H1 (cell line): ENCODE results near the gene CCDC40. TPM values are rescaled to one million over a fixed set of nuclear protein-coding genes. Genes with fewer than 3 reads are reported as not detected.
A peak's percentile ranks its signal among the peaks of the same experiment; 100 is the strongest.

ENCODE experiments used
- CTCF ChIA-PET: fragments of 300-600 bp; sonication (Branson Sonifier 250); formaldehyde crosslinking; loops from one replicate; lab custom pipeline; 2021; ENCODE audit not compliant: partially characterized antibody; lab: Charles Lee
- POLR2A ChIA-PET: fragments of 300-600 bp; sonication (Branson Sonifier 250); formaldehyde crosslinking; loops from one replicate; lab custom pipeline; 2021; ENCODE audit warnings: inconsistent platforms; ENCODE audit not compliant: partially characterized antibody; lab: Charles Lee
- DNase-seq, 2 experiments: peaks; one replicate each; pipeline versions ENCODE4 v3.0.0 to v3.0.0-alpha.2; 2010 to 2022; ENCODE audit warnings: low spot score in 2 of 2, low read depth in 1 of 2, mixed read lengths in 1 of 2
- FAIRE-seq: peaks from 2 replicates; lab custom pipeline; 2011; peaks lifted over from hg19 to GRCh38; lab: Jason Lieb, UNC
- H2AFZ ChIP-seq: 2 replicates; pipeline ENCODE4 v1.8.1; 2012; ENCODE audit warnings: low read length, inconsistent platforms
- H2AK5ac ChIP-seq: 2 replicates; pipeline ENCODE4 v1.6.1; 2013; ENCODE audit warnings: low read depth, low read length
- H2BK120ac ChIP-seq: replicated peaks from 2 replicates; pipeline ENCODE3; 2013; ENCODE audit warnings: low read depth, low read length, inconsistent platforms
- H2BK12ac ChIP-seq: 2 replicates; pipeline ENCODE4 v1.6.1; 2013; ENCODE audit warnings: low read depth, low read length
- H2BK15ac ChIP-seq: 2 replicates; pipeline ENCODE4 v1.6.1; 2013; ENCODE audit warnings: low read length
- H2BK20ac ChIP-seq: 2 replicates; pipeline ENCODE4 v1.6.1; 2013; ENCODE audit warnings: low read length
- H2BK5ac ChIP-seq: 2 replicates; pipeline ENCODE4 v1.6.1; 2013; ENCODE audit warnings: low read depth, low read length
- H3K14ac ChIP-seq: 2 replicates; pipeline ENCODE4 v1.6.1; 2013; ENCODE audit warnings: inconsistent platforms; ENCODE audit not compliant: insufficient read length
- H3K18ac ChIP-seq: 2 replicates; pipeline ENCODE4 v1.6.1; 2013; ENCODE audit warnings: low read length; ENCODE audit errors: extremely low read depth
- H3K23ac ChIP-seq: 2 replicates; pipeline ENCODE4 v1.6.1; 2013; ENCODE audit warnings: inconsistent platforms; ENCODE audit not compliant: insufficient read length
- H3K23me2 ChIP-seq: 2 replicates; pipeline ENCODE4 v1.6.1; 2013; ENCODE audit warnings: low read depth, low read length
- H3K27ac ChIP-seq: 2 replicates; pipeline ENCODE4 v1.6.1; 2011; ENCODE audit warnings: low read depth, low read length, inconsistent platforms
- H3K27me3 ChIP-seq, 4 experiments: replicated peaks in 1 of 4; 1 replicate in 1 of 4; 2 replicates in 3 of 4; pipeline versions ENCODE4 v1.6.1 to v1.8.1; 2011 to 2013; ENCODE audit warnings: low read length in 3 of 4, mild to moderate bottlenecking in 3 of 4, inconsistent platforms in 2 of 4, mixed read lengths in 2 of 4, moderate library complexity in 1 of 4; ENCODE audit not compliant: control insufficient read depth in 3 of 4, insufficient read depth in 3 of 4; ENCODE audit errors: extremely low read depth in 1 of 4
- H3K36me3 ChIP-seq, 4 experiments: 2 replicates each; pipeline versions ENCODE4 v1.6.1 to v1.8.1; 2011 to 2013; ENCODE audit warnings: mild to moderate bottlenecking in 4 of 4, low read length in 3 of 4, moderate library complexity in 2 of 4, control low read depth in 1 of 4, inconsistent platforms in 1 of 4; ENCODE audit not compliant: insufficient read depth in 4 of 4, control insufficient read depth in 2 of 4
- H3K4ac ChIP-seq: replicated peaks from 2 replicates; pipeline ENCODE3; 2013; ENCODE audit warnings: low read length, low read depth, mixed read lengths, inconsistent platforms; ENCODE audit not compliant: insufficient read length
- H3K4me1 ChIP-seq, 4 experiments: replicated peaks in 1 of 4; 1 replicate in 1 of 4; 2 replicates in 3 of 4; pipeline versions ENCODE4 v1.6.1 to v1.8.1; 2011 to 2013; ENCODE audit warnings: low read length in 3 of 4, inconsistent platforms in 2 of 4, mixed read lengths in 1 of 4; ENCODE audit not compliant: insufficient read depth in 4 of 4, control insufficient read depth in 3 of 4
- H3K4me2 ChIP-seq, 2 experiments: 2 replicates each; pipeline versions ENCODE4 v1.6.1 to v1.8.1; 2011 to 2013; ENCODE audit warnings: low read depth in 2 of 2, low read length in 2 of 2, control low read depth in 1 of 2, inconsistent platforms in 1 of 2, mild to moderate bottlenecking in 1 of 2; ENCODE audit not compliant: insufficient read depth in 1 of 2
- H3K4me3 ChIP-seq, 4 experiments: fragments of 200-600, 300-600 bp in 1 of 4; sonication (generic), shearing (Covaris generic), sonication (Bioruptor Twin) in 1 of 4; 2 replicates each; pipeline versions ENCODE4 v1.5.1 to v1.8.1; 2011 to 2016; ENCODE audit warnings: low read length in 4 of 4, low read depth in 3 of 4, control low read depth in 2 of 4, inconsistent platforms in 2 of 4, mild to moderate bottlenecking in 2 of 4, mixed read lengths in 1 of 4, moderate library complexity in 1 of 4; ENCODE audit not compliant: insufficient read depth in 2 of 4; ENCODE audit errors: extremely low read depth in 1 of 4
- H3K56ac ChIP-seq: replicated peaks from 2 replicates; pipeline ENCODE3; 2013; ENCODE audit warnings: low read depth, mild to moderate bottlenecking, mixed read lengths, low read length, inconsistent platforms; ENCODE audit not compliant: insufficient read length
- H3K79me1 ChIP-seq: 2 replicates; pipeline ENCODE4 v1.6.1; 2013; ENCODE audit warnings: low read depth, low read length, control low read depth
- H3K79me2 ChIP-seq, 2 experiments: 2 replicates each; pipeline versions ENCODE4 v1.6.1 to v1.8.1; 2012 to 2013; ENCODE audit warnings: low read length in 2 of 2, mild to moderate bottlenecking in 2 of 2, inconsistent platforms in 1 of 2; ENCODE audit not compliant: insufficient read depth in 2 of 2, control insufficient read depth in 1 of 2
- H3K9ac ChIP-seq, 4 experiments: replicated peaks in 1 of 4; 1 replicate in 1 of 4; 2 replicates in 3 of 4; pipeline versions ENCODE4 v1.6.1 to v1.8.1; 2011 to 2013; ENCODE audit warnings: low read depth in 3 of 4, low read length in 3 of 4, control low read depth in 2 of 4, mild to moderate bottlenecking in 2 of 4, moderate library complexity in 2 of 4, inconsistent platforms in 1 of 4; ENCODE audit errors: extremely low read depth in 1 of 4
- H3K9me3 ChIP-seq, 2 experiments: 2 replicates each; pipeline versions ENCODE4 v1.6.1 to v1.8.1; 2012 to 2013; ENCODE audit warnings: mild to moderate bottlenecking in 2 of 2, moderate library complexity in 2 of 2, control low read depth in 1 of 2, inconsistent platforms in 1 of 2, low read depth in 1 of 2, low read length in 1 of 2, mixed read lengths in 1 of 2; ENCODE audit not compliant: insufficient read depth in 2 of 2
- H4K20me1 ChIP-seq, 2 experiments: replicated peaks in 1 of 2; 2 replicates each; pipeline versions ENCODE3 to v1.8.1; 2011 to 2013; ENCODE audit warnings: inconsistent platforms in 2 of 2, low read length in 2 of 2, mild to moderate bottlenecking in 1 of 2; ENCODE audit not compliant: insufficient read depth in 2 of 2, control insufficient read depth in 1 of 2
- H4K5ac ChIP-seq: 2 replicates; pipeline ENCODE4 v1.6.1; 2013; ENCODE audit warnings: low read length, low read depth, mixed read lengths, inconsistent platforms; ENCODE audit not compliant: insufficient read length
- H4K8ac ChIP-seq: 2 replicates; pipeline ENCODE4 v1.8.0; 2013; ENCODE audit warnings: mild to moderate bottlenecking, moderate library complexity, low read length, inconsistent platforms; ENCODE audit not compliant: insufficient read depth; ENCODE audit errors: extremely low read depth
- H4K91ac ChIP-seq: replicated peaks from 2 replicates; pipeline ENCODE3; 2013; ENCODE audit warnings: low read length, mixed read lengths, inconsistent platforms; ENCODE audit not compliant: insufficient read length
- PHF8 ChIP-seq: fragments of 200-600 bp; sonication (generic); conservative IDR thresholded peaks from 2 replicates; pipeline ENCODE4 v1.7.1; 2012; ENCODE audit warnings: low read depth, mild to moderate bottlenecking, inconsistent platforms, low read length, moderate library complexity
- RAD21 ChIP-seq, 2 experiments: IDR thresholded peaks in 1 of 2; conservative IDR thresholded peaks in 1 of 2; 2 replicates each; pipeline ENCODE4 v1.6.1; 2011; ENCODE audit warnings: low read depth in 2 of 2, low read length in 2 of 2, improper control_type of control experiment in 1 of 2, inconsistent platforms in 1 of 2, mild to moderate bottlenecking in 1 of 2, moderate library complexity in 1 of 2
- WGBS, 2 experiments: shearing (Covaris generic) in 1 of 2; methylation state at CpG; one replicate each; pipeline versions ENCODE4 v1.1.6 to v1.1.7; 2013 to 2015; ENCODE audit warnings: low lambda C conversion rate in 2 of 2, mixed read lengths in 2 of 2, inconsistent platforms in 1 of 2, low coverage in 1 of 2, missing lambda C conversion rate in 1 of 2; ENCODE audit not compliant: insufficient replicate concordance in 2 of 2, insufficient coverage in 1 of 2, insufficient read length in 1 of 2; ENCODE audit errors: extremely low coverage in 1 of 2, missing lambda C conversion rate in 1 of 2; 5-methylcytosine and 5-hydroxymethylcytosine counted together
- polyA plus RNA-seq, 7 experiments: library from polyadenylated mRNA; depleted of rRNA in 3 of 7; stranded (reverse) in 5 of 7; unstranded in 2 of 7; fragments of >200 nt in 5 of 7; fragments of 200-250 nt in 2 of 7; gene quantifications; 1 replicate in 5 of 7; 2 replicates in 1 of 7; 4 replicates in 1 of 7; pipeline versions ENCODE4 v1.2.1 to v1.2.3, GENCODE V29; 2011 to 2013; ENCODE audit warnings: missing spikeins in 2 of 7, mixed read lengths in 2 of 7
- total RNA-seq: library from RNA; stranded (reverse); fragmentation: NEBNext Ultra II Directional; extraction: Animal tissue kit (Norgen Biotek cat#: 25700); gene quantifications from 2 replicates; pipeline ENCODE4 v1.2.1, GENCODE V29; 2021
- TF ChIP-seq, protein P1 (sequence below), 3 experiments: IDR thresholded peaks; 1 replicate in 2 of 3; 2 replicates in 1 of 3; pipeline versions ENCODE4 v1.5.1 to v1.6.1; 2011; ENCODE audit warnings: low read length in 3 of 3, mild to moderate bottlenecking in 3 of 3, inconsistent platforms in 2 of 3, low read depth in 1 of 3, moderate library complexity in 1 of 3; ENCODE audit not compliant: insufficient read depth in 1 of 3; ENCODE audit errors: control extremely low read depth in 1 of 3

CCDC40 gene
- total and polyA plus RNA-seq, 2 of the 8 experiments (the other 6 are each of a cell fraction or from before 2014, with no cell fraction given) = 4.1 to 11.5 TPM

DNA sequence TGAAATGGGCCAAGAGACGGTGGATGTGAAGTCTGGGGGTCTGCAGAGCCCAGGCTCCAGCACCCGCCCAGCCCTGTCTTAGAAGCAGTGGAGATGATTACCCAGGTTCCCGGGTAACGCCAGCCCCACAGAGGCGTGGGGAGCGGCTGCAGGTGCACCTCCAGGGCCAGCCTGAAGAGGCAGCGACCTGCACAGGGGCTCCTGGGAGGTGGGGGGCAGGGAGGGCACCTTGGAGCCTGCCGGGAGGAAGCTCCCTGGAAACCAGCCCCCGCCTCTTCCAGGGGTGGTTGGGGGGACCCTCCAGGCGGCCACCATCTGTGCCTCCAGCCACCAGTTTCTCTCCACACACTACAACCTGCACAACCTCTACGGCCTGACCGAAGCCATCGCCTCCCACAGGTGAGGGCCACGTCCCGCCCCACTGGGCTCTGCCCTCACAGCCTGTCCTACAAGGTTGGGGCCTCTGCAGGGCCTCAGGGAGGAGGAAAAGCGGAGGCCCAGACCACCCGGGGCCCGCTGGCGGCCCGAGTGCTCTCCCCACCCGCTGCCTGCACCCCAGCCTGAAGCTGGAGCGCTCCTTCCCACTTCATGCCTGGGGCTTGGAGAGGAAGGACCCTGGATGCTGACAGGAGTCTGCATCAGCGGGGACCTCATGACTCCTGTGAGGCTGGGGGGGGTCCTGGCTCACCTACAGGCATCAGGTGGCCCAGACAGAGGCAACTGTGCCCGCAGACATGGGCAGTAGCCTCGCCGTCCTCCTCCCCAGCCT, 75.4 kb downstream of the CCDC40 start:
- POLR2A ChIA-PET = interaction anchor here (1.0 to 3.6 kb wide), 9 partner anchors 10 to 118 kb away, joined by 3 to 20 read pairs (median 5); partner anchors contain the start of gene GAA
- CTCF ChIA-PET = interaction anchor here (0.7 to 2.5 kb wide), 10 partner anchors 9 to 113 kb away, joined by 3 to 11 read pairs (median 4); partner anchors contain the start of gene GAA
- Histone ChIP-seq H3K4me1 (peaks cover 0 to 11% (median 8%) of the 10 kb centered on the region in 4 experiments; a peak in 4 of 7 replicates), H2BK12ac (no peak overlapping the region), H3K79me1 (0 out of 2 replicates have a peak, but pooled peaks cover 2% of the 10 kb centered on the region), H2BK120ac (no peak overlapping the region), H3K36me3 (no peaks in the 10 kb centered on the region), H2BK5ac (no peak overlapping the region), H3K14ac (no peak overlapping the region), H2AFZ (no peak overlapping the region), H4K8ac (peak overlapping the region; percentile 22; the same call in 1 of the 2 replicates), H3K23me2 (no peaks in the 10 kb centered on the region), H2AK5ac (no peak overlapping the region), H3K9me3 (no peaks in the 10 kb centered on the region), H3K4ac (no peak overlapping the region), H3K4me2 (no peak overlapping the region), H4K5ac (no peak overlapping the region), H2BK15ac (no peak overlapping the region), H3K27ac (no peak overlapping the region), H3K4me3 (no peak overlapping the region), H3K9ac (no peak overlapping the region), H3K23ac (no peak overlapping the region), H3K27me3 (no peaks in the 10 kb centered on the region), H3K18ac (no peak overlapping the region; the same call in 1 of the 2 replicates), H3K56ac (no peak overlapping the region), H4K91ac (no peak overlapping the region), H2BK20ac (no peak overlapping the region), H3K79me2 (no peaks in the 10 kb centered on the region), H4K20me1 (no peaks in the 10 kb centered on the region)
- 83% methylated on average over 21 of the region's 26 CpGs; no CpG with 5 or more reads in 1 of the 2 experiments for WGBS, 2 experiments
- FAIRE-seq (no peak), DNase-seq (peak in 1 of 2 experiments; percentile 63)
- TF ChIP-seq PHF8 (no peak), RAD21 (IDR thresholded peaks at IDR 0.05 in 1 of 2, conservative IDR thresholded peaks at IDR 0.05 in 1 of 2; ENCODE audit: low read depth in 2 of 2, low read length in 2 of 2) (peak; percentile 9 to 19; a peak in 2 of 4 replicates)
- TF ChIP-seq, protein P1, sequence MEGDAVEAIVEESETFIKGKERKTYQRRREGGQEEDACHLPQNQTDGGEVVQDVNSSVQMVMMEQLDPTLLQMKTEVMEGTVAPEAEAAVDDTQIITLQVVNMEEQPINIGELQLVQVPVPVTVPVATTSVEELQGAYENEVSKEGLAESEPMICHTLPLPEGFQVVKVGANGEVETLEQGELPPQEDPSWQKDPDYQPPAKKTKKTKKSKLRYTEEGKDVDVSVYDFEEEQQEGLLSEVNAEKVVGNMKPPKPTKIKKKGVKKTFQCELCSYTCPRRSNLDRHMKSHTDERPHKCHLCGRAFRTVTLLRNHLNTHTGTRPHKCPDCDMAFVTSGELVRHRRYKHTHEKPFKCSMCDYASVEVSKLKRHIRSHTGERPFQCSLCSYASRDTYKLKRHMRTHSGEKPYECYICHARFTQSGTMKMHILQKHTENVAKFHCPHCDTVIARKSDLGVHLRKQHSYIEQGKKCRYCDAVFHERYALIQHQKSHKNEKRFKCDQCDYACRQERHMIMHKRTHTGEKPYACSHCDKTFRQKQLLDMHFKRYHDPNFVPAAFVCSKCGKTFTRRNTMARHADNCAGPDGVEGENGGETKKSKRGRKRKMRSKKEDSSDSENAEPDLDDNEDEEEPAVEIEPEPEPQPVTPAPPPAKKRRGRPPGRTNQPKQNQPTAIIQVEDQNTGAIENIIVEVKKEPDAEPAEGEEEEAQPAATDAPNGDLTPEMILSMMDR (IDR thresholded peaks at IDR 0.05; ENCODE audit: control extremely low read depth in 1 of 3, insufficient read depth in 1 of 3, low read depth in 1 of 3, low read length in 3 of 3) = peak in 2 of 3 experiments; percentile 25 to 35; a peak in 2 of 4 replicates
